ENCODE data around the gene ANO7. TPM values are rescaled to one million over a fixed set of nuclear protein-coding genes. Genes with fewer than 3 reads are reported as not detected.

The ANO7 gene
- total RNA-seq, 1 donor from 2014 or later = 2.1 TPM

DNA sequence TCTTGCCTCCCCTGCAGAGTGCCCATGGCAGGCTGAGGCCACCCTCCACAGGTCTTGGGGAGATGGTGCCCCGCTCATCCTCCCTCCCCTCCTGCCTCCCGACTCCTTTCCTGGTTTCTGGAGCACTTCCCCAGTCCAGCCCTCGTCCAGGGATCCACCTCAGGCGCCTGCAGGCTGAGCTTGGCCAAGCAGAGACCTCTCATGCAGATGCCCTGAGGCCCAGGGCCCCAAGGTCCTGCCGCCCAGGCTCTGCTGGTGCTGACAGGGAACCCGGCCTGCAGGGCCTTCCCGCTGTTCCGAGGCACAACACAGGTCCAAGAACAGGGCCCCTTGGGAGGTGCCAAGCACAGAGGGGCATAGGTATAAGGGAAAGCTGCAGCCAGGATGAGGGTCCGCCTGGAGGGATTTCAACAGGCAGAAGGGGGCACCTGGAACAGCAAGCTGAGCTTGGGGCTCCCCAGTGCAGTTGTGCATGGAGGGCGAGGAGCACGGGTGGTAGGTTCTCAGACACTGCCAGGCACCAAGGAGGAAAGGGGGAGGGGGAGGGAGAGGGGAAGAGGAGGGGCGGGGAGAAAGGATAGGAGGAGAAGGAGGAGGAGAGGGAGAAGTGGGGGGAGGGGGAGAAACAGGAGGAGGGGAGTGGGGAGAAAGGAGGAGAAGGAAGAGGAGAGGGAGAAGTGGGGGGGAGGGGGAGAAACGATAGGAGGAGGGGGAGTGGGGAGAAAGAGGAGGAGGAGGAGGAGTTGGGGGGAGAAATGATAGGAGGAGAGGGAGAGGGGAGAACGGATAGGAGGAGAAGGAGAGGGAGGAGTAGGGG lies 1.2 kb upstream of the ANO7 start:
- no peaks in the 10 kb centered on the region for H3K27me3 ChIP-seq
- TF ChIP-seq, protein P1, sequence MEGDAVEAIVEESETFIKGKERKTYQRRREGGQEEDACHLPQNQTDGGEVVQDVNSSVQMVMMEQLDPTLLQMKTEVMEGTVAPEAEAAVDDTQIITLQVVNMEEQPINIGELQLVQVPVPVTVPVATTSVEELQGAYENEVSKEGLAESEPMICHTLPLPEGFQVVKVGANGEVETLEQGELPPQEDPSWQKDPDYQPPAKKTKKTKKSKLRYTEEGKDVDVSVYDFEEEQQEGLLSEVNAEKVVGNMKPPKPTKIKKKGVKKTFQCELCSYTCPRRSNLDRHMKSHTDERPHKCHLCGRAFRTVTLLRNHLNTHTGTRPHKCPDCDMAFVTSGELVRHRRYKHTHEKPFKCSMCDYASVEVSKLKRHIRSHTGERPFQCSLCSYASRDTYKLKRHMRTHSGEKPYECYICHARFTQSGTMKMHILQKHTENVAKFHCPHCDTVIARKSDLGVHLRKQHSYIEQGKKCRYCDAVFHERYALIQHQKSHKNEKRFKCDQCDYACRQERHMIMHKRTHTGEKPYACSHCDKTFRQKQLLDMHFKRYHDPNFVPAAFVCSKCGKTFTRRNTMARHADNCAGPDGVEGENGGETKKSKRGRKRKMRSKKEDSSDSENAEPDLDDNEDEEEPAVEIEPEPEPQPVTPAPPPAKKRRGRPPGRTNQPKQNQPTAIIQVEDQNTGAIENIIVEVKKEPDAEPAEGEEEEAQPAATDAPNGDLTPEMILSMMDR (IDR thresholded peaks at IDR 0.05) = no peak
- no peak overlapping the region for H3K27ac ChIP-seq
- peaks cover 18% of the 10 kb centered on the region for H3K36me3 ChIP-seq
- no peak for ATAC-seq
- peak; percentile 62 for DNase-seq
- intact Hi-C loops (cut with DNase I) = no loop called here
- no peaks in the 10 kb centered on the region for H3K4me1 ChIP-seq
- no peaks in the 10 kb centered on the region for H3K9me3 ChIP-seq
- H3K4me3 ChIP-seq = no peak overlapping the region

DNA sequence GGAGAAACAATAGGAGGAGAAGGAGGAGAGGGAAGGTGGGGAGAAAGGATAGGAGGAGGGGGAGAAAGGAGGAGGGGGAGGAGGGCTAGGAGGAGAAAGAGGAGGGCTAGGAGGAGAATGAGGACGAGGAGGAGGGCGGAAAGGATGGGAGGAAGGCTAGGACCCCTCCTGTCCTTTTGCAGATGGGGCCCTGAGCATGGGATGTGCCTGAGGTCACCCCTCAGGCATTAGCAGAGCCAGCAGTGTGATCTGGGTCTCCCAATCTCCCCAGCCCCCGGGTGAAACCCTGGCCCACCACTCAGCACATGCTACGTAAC lies 601 bp upstream of the ANO7 start:
- Histone ChIP-seq H3K9me3 (no peaks in the 10 kb centered on the region), H3K27ac (no peak overlapping the region), H3K27me3 (no peaks in the 10 kb centered on the region), H3K4me3 (no peak overlapping the region), H3K36me3 (peaks cover 12% of the 10 kb centered on the region), H3K4me1 (no peaks in the 10 kb centered on the region)
- DNase-seq = no peak
- TF ChIP-seq, protein P1 (IDR thresholded peaks at IDR 0.05) = no peak
- intact Hi-C loops (cut with DNase I) = no loop called here
- ATAC-seq = no peak

DNA sequence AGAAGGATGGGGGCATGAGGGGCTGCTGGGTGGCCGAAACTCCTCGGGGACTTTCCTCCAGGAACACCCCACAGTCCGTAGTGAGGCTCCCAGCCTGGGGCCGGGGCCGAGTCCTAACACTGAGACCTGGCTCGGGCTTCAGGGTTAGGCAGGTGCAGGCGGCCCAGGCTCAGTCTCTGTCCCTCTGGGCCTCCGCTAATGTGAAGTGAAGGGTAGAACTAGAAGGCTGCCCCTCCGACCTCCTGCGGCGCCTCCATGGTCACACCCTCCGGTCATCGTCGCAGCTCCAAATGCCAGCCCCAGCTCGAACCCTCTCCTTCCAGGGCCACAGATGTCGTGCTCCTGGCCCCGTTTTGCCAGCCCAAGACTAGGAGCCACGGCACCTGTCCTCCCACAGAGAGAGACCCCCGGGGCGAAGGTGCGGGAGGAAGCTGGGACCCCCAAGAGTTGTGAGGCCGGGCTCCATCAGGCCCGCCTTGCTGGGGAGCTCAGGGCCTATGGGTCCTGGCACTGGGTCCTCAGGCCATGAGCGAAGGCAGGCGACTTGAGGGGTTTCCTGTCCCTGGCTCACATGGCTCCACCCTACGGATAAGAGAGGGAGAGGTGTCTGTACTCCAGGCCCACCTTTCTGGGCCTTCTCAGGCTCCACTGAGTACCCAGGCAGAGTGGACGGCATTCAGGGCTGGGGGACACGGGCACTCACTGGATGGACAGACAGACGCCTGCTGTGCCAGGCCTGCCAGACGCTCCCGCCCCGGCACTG lies 797 bp downstream of the ANO7 start:
- TF ChIP-seq, protein P1 (IDR thresholded peaks at IDR 0.05) = no peak
- no peak overlapping the region for H3K27ac ChIP-seq
- DNase-seq (no peak), ATAC-seq (peak; percentile 6)
- H3K9me3 ChIP-seq = no peaks in the 10 kb centered on the region
- no peak overlapping the region for H3K4me3 ChIP-seq
- H3K27me3 ChIP-seq = no peaks in the 10 kb centered on the region
- intact Hi-C loops (cut with DNase I) = no loop called here
- no peaks in the 10 kb centered on the region for H3K4me1 ChIP-seq
- H3K36me3 ChIP-seq = no peaks in the 10 kb centered on the region

DNA sequence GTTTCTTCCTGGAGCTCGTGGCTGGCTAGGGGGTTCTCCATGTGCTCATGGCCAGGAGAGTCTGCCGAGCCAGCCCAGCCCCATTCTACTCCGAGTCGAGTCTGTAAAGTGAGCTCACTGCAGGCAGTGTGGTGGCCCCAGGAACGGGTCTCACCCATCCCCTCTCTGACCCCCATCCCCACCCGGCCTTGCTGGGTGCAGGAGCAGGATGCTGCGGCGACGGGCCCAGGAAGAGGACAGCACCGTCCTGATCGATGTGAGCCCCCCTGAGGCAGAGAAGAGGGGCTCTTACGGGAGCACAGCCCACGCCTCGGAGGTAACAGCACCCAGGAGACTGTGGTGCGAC lies 1.4 kb downstream of the ANO7 start:
- ATAC-seq (no peak), DNase-seq (no peak)
- Histone ChIP-seq H3K4me3 (no peak overlapping the region), H3K36me3 (no peaks in the 10 kb centered on the region), H3K27ac (no peak overlapping the region), H3K4me1 (no peaks in the 10 kb centered on the region), H3K9me3 (no peaks in the 10 kb centered on the region), H3K27me3 (no peaks in the 10 kb centered on the region)
- intact Hi-C loops (cut with DNase I) = no loop called here
- TF ChIP-seq, protein P1 (IDR thresholded peaks at IDR 0.05) = no peak

DNA sequence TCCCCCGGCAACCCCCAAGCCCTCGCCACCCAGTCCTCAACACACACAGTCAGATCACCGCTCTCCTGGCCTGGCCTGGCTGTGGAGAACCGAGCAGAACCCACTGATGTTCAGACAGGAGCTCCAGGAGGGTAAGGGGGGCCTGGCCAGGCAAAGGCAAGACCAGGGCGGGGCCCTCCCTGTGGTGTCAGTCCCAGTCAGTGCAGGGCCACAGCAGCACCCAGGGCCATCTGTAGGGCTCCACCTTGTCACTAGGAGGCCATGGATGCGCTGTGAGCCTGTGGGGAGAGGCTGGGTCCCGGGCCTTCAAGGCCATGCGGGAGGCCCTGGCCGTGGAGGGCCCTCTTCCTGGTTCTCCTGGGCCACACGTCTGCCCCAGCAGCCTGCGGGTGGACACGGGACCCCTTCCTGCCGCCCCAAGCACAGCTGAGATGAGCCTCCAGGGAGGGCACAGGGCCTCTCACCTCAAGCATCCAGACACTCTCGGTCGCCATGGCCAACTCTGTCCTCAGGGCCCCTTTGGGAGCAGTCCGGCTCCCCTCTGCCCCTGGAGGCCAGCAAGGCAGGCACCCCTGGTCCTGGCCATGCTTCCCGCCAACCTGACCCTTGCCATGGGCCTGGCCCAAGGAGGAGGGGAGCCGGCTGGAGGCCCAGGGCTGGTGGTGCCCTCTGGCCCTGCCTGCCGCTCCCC lies 2.0 kb downstream of the ANO7 start:
- TF ChIP-seq, protein P1 (IDR thresholded peaks at IDR 0.05) = no peak
- DNase-seq (no peak), ATAC-seq (peak; percentile 4)
- H3K4me3 ChIP-seq = no peak overlapping the region
- intact Hi-C loops (cut with DNase I) = no loop called here
- no peaks in the 10 kb centered on the region for H3K27me3 ChIP-seq
- H3K4me1 ChIP-seq = no peaks in the 10 kb centered on the region
- no peak overlapping the region for H3K27ac ChIP-seq
- no peaks in the 10 kb centered on the region for H3K9me3 ChIP-seq
- no peaks in the 10 kb centered on the region for H3K36me3 ChIP-seq
